HCT116 (cell line): ENCODE data around the gene SLC16A7. TPM values are rescaled to one million over a fixed set of nuclear protein-coding genes. Genes with fewer than 3 reads are reported as not detected.

Source experiments
- ATAC-seq: fragments of 200-7000 bp; cut with Tn5 transposase; 2 replicates; pipeline ENCODE4 v1.9.1; 2020; ENCODE audit warnings: mild to moderate bottlenecking, moderate library complexity
- BruUV-seq: library from RNA; stranded (reverse); fragments of 400-500 nt; replicated peaks from 2 replicates; lab custom pipeline; 2021; lab: Mats Ljungman, UMichigan
- CTCF ChIA-PET: fragments of 300-600 bp; sonication (Branson Sonifier 250); formaldehyde crosslinking; loops from one replicate; lab custom pipeline; 2021; ENCODE audit warnings: antibody characterized with exemption; lab: Charles Lee
- POLR2A ChIA-PET: fragments of 300-600, 350-600 bp; sonication (Branson Sonifier 250); formaldehyde crosslinking; loops from one replicate; lab custom pipeline; 2021; ENCODE audit warnings: antibody characterized with exemption; lab: Charles Lee
- RAD21 ChIA-PET, 2 experiments: fragments of 300-600 bp; sonication (Branson Sonifier 250); formaldehyde crosslinking; loops; one replicate each; lab custom pipeline; 2023; ENCODE audit warnings: low total read pairs in 2 of 2; ENCODE audit not compliant: uncharacterized antibody in 2 of 2, unreplicated experiment in 2 of 2, low non-redundant PET in 1 of 2; lab: Charles Lee
- DNase-seq: peaks from one replicate; pipeline ENCODE4 v3.0.0-alpha.2; 2010; ENCODE audit warnings: low read depth, low spot score
- H2AFZ ChIP-seq: fragments of 200-600 bp; shearing (Covaris generic), sonication (generic); 2 replicates; pipeline ENCODE4 v1.6.1; 2017; ENCODE audit warnings: low read depth, mixed run types, mixed read lengths, antibody characterized with exemption, low read length; ENCODE audit not compliant: poor library complexity, severe bottlenecking
- H3K27ac ChIP-seq: 2 replicates; pipeline ENCODE4 v1.5.1; 2012; ENCODE audit warnings: low read depth, low read length
- H3K27me3 ChIP-seq: fragments of 200-600 bp; sonication (generic); 2 replicates; pipeline ENCODE4 v1.6.1; 2016; ENCODE audit warnings: mixed run types, low read length, mixed read lengths; ENCODE audit not compliant: insufficient read depth
- H3K36me3 ChIP-seq, 2 experiments: fragments of 200-500 bp in 1 of 2; fragments of 200-600 bp in 1 of 2; sonication (Bioruptor generic) in 1 of 2; sonication (generic) in 1 of 2; 2 replicates each; pipeline versions ENCODE4 v1.5.1 to v1.6.1; 2014 to 2016; ENCODE audit warnings: low read length in 2 of 2, inconsistent platforms in 1 of 2, mixed read lengths in 1 of 2, mixed run types in 1 of 2; ENCODE audit not compliant: insufficient read depth in 2 of 2, control insufficient read depth in 1 of 2
- H3K4me1 ChIP-seq, 2 experiments: fragments of 200-600 bp in 1 of 2; sonication (generic) in 1 of 2; 2 replicates each; pipeline versions ENCODE4 v1.5.1 to v1.6.1; 2012 to 2017; ENCODE audit warnings: low read length in 2 of 2, inconsistent platforms in 1 of 2, mild to moderate bottlenecking in 1 of 2, mixed read lengths in 1 of 2, mixed run types in 1 of 2, moderate library complexity in 1 of 2; ENCODE audit not compliant: insufficient read depth in 2 of 2, control insufficient read depth in 1 of 2
- H3K4me2 ChIP-seq: fragments of 200-600 bp; sonication (generic); 2 replicates; pipeline ENCODE4 v1.6.1; 2017; ENCODE audit warnings: mixed run types, low read length, mixed read lengths
- H3K4me3 ChIP-seq, 2 experiments: fragments of 200-600 bp in 1 of 2; sonication (generic) in 1 of 2; replicated peaks in 1 of 2; 2 replicates each; pipeline ENCODE4 v1.5.1; 2011 to 2016; ENCODE audit warnings: low read length in 2 of 2, control low read depth in 1 of 2, low read depth in 1 of 2, mild to moderate bottlenecking in 1 of 2, mixed read lengths in 1 of 2, mixed run types in 1 of 2
- H3K79me2 ChIP-seq: fragments of 200-600 bp; sonication (generic); 2 replicates; pipeline ENCODE4 v1.6.1; 2017; ENCODE audit warnings: mild to moderate bottlenecking, mixed run types, low read length, moderate library complexity, mixed read lengths; ENCODE audit not compliant: insufficient read depth
- H3K9ac ChIP-seq: fragments of 200-600 bp; sonication (generic); 2 replicates; pipeline ENCODE4 v1.6.1; 2016; ENCODE audit warnings: low read length, mixed read lengths
- H3K9me2 ChIP-seq: fragments of 200-600 bp; sonication (generic), shearing (Covaris generic); 2 replicates; pipeline ENCODE4 v1.6.1; 2017; ENCODE audit warnings: mixed run types, mild to moderate bottlenecking, moderate library complexity; ENCODE audit not compliant: insufficient read depth
- H3K9me3 ChIP-seq, 2 experiments: fragments of 200-500 bp in 1 of 2; fragments of 200-600 bp in 1 of 2; sonication (Bioruptor generic) in 1 of 2; sonication (generic) in 1 of 2; 2 replicates each; pipeline ENCODE4 v1.6.1; 2014 to 2017; ENCODE audit warnings: low read length in 2 of 2, mixed read lengths in 2 of 2, inconsistent platforms in 1 of 2, low read depth in 1 of 2, mild to moderate bottlenecking in 1 of 2, mixed run types in 1 of 2, moderate library complexity in 1 of 2; ENCODE audit not compliant: control insufficient read depth in 1 of 2, insufficient read depth in 1 of 2
- H4K20me1 ChIP-seq: fragments of 200-600 bp; sonication (generic), shearing (Covaris generic); 2 replicates; pipeline ENCODE4 v1.6.1; 2017; ENCODE audit warnings: mixed run types, mild to moderate bottlenecking, moderate library complexity; ENCODE audit not compliant: insufficient read depth
- CBX3 ChIP-seq: IDR thresholded peaks from 2 replicates; pipeline ENCODE4 v1.6.1; 2012; ENCODE audit warnings: low read depth
- CEBPB ChIP-seq: IDR thresholded peaks from 2 replicates; pipeline ENCODE4 v1.6.1; 2012; ENCODE audit warnings: low read depth
- CTCF ChIP-seq, 3 experiments: fragments of 200-600 bp in 1 of 3; sonication (generic) in 1 of 3; IDR thresholded peaks in 2 of 3; conservative IDR thresholded peaks in 1 of 3; 2 replicates each; pipeline ENCODE4 v1.5.1; 2012 to 2017; ENCODE audit warnings: low read depth in 2 of 3, low read length in 2 of 3, antibody characterized with exemption in 1 of 3, borderline replicate concordance in 1 of 3, control low read depth in 1 of 3, mild to moderate bottlenecking in 1 of 3, mixed read lengths in 1 of 3, mixed run types in 1 of 3, moderate library complexity in 1 of 3; ENCODE audit not compliant: insufficient read depth in 1 of 3
- ELF1 ChIP-seq: IDR thresholded peaks from 2 replicates; pipeline ENCODE4 v1.6.1; 2012; ENCODE audit warnings: low read depth, borderline replicate concordance
- SIN3A ChIP-seq: IDR thresholded peaks from 2 replicates; pipeline ENCODE4 v1.6.1; 2012; ENCODE audit warnings: low read depth
- SP1 ChIP-seq: IDR thresholded peaks from 2 replicates; pipeline ENCODE4 v1.6.1; 2012; ENCODE audit warnings: low read depth
- YY1 ChIP-seq: IDR thresholded peaks from 2 replicates; pipeline ENCODE4 v1.6.1; 2011; ENCODE audit warnings: low read length, low read depth, moderate library complexity, mild to moderate bottlenecking; ENCODE audit not compliant: insufficient replicate concordance; ENCODE audit errors: extremely low read depth
- ZBTB33 ChIP-seq: IDR thresholded peaks from 2 replicates; pipeline ENCODE4 v1.6.1; 2011; ENCODE audit warnings: mild to moderate bottlenecking, low read length, moderate library complexity; ENCODE audit not compliant: insufficient replicate concordance; ENCODE audit errors: extremely low read depth
- intact Hi-C: fragments of 100-400 bp; cut with micrococcal nuclease; formaldehyde crosslinking; loops from 2 replicates; pipeline ENCODE4 v1.10.0; 2022
- total RNA-seq: library from RNA; stranded (reverse); gene quantifications from one replicate; pipeline ENCODE4 v1.2.1, GENCODE V29; 2021; ENCODE audit not compliant: unreplicated experiment

SLC16A7 gene
- total RNA-seq, 1 experiment from 2014 or later: 10.0 TPM

- Histone ChIP-seq H3K9me2 (no peaks in the 10 kb centered on the region), H3K4me3 (no peak overlapping the region), H3K9me3 (no peaks in the 10 kb centered on the region), H3K36me3 (no peaks in the 10 kb centered on the region), H2AFZ (no peak overlapping the region), H3K4me1 (0 out of 4 replicates have a peak, but pooled peaks cover 0 to 5% of the 10 kb centered on the region in 2 experiments), H4K20me1 (no peaks in the 10 kb centered on the region), H3K4me2 (no peak overlapping the region), H3K27ac (no peak overlapping the region), H3K9ac (no peak overlapping the region), H3K79me2 (no peaks in the 10 kb centered on the region), H3K27me3 (no peaks in the 10 kb centered on the region)
- TF ChIP-seq ZBTB33: no peak
- no peak for TF ChIP-seq CEBPB
- TF ChIP-seq CBX3: no peak
- no peak for TF ChIP-seq SIN3A
- no peak for TF ChIP-seq SP1
- no peak for TF ChIP-seq YY1
- no peak for TF ChIP-seq CTCF (IDR thresholded peaks at IDR 0.05 in 2 of 3, conservative IDR thresholded peaks at IDR 0.05 in 1 of 3; ENCODE audit: borderline replicate concordance in 1 of 3, insufficient read depth in 1 of 3, low read depth in 2 of 3, low read length in 2 of 3)
- no peak for TF ChIP-seq ELF1
- intact Hi-C loops: no loop called here
- ChIA-PET POLR2A (no interaction called here), CTCF (no interaction called here), RAD21 (no interaction called here)
- no peak for ATAC-seq
- BruUV-seq: no TSS peak
- DNase-seq: no peak
Measured at GRCh38 chr12:59699421-59700152, 103.8 kb downstream of the SLC16A7 start.
